ENCODE results near the gene ABCA2. TPM values are rescaled to one million over a fixed set of nuclear protein-coding genes. Genes with fewer than 3 reads are reported as not detected.

ABCA2 gene
- total RNA-seq, 1 donor from 2014 or later, result 62.4 TPM

DNA sequence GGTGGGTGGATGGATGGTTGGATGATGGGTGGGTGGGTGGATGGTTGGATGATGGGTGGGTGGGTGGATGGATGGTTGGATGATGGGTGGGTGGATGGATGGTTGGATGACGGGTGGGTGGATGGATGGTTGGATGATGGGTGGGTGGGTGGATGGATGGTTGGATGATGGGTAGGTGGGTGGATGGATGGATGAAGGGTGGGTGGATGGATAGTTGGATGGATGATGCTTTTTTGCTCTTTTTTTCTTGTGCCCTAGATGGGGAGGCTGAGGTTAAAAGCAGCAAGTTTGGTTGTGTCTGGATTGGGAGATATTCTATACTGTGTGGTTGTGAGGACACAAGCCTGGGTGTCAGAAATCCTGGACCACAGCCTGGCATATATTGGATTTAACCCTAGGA, 70.6 kb downstream of the ABCA2 start:
- H3K27me3 Mint-ChIP-seq (ENCODE audit: low read depth), result peaks cover 2% of the 10 kb centered on the region
- no peak overlapping the region for H3K27ac Mint-ChIP-seq (ENCODE audit: unreplicated experiment)
- H3K4me1 Mint-ChIP-seq (ENCODE audit: low read depth), result no peaks in the 10 kb centered on the region
- no peak for DNase-seq (ENCODE audit: low spot score)
- peaks cover 3% of the 10 kb centered on the region for H3K9me3 Mint-ChIP-seq (ENCODE audit: low read depth)
- H3K4me3 Mint-ChIP-seq (ENCODE audit: unreplicated experiment), result no peak overlapping the region
- H3K36me3 Mint-ChIP-seq (ENCODE audit: low read depth), result no peaks in the 10 kb centered on the region
- TF ChIP-seq CTCF (IDR thresholded peaks at IDR 0.05), result no peak

Other genes starting within 250 kb of the ABCA2 start
- gene TMEM141, start 236.9 kb downstream of the ABCA2 start, total RNA-seq, result 31.2 to 40.0 TPM (median 32.5 TPM) in 3 replicates
- gene CCDC183, start 231.9 kb downstream of the ABCA2 start, total RNA-seq, result 0.62 to 1.5 TPM (median 1.4 TPM) in 3 replicates
- 61.5 to 71.8 TPM (median 62.2 TPM) in 3 replicates for gene RABL6, start 220.3 kb downstream of the ABCA2 start, total RNA-seq
- 6.3 to 7.5 TPM (median 7.4 TPM) in 3 replicates for gene AJM1, start 185.8 kb downstream of the ABCA2 start, total RNA-seq
- gene PHPT1, start 178.8 kb downstream of the ABCA2 start, total RNA-seq, result 165 to 193 TPM (median 192 TPM) in 3 replicates
- gene MAMDC4, start 175.9 kb downstream of the ABCA2 start, total RNA-seq, result 7.7 to 9.2 TPM (median 7.7 TPM) in 3 replicates
- 296 to 328 TPM (median 320 TPM) in 3 replicates for gene EDF1, start 161.9 kb downstream of the ABCA2 start, total RNA-seq
- gene TRAF2, start 141.7 kb downstream of the ABCA2 start, total RNA-seq, result 9.6 to 12.4 TPM (median 10.4 TPM) in 3 replicates
- gene FBXW5, start 83.5 kb downstream of the ABCA2 start, total RNA-seq, result 79.2 to 87.5 TPM (median 84.3 TPM) in 3 replicates
- gene C8G, start 83.0 kb downstream of the ABCA2 start, total RNA-seq, result 2.2 TPM in 1 of 3 replicates, not detected in the others
- 0.51 to 0.60 TPM in 2 of 3 replicates, not detected in the other for gene LCN12, start 76.0 kb downstream of the ABCA2 start, total RNA-seq
- 24.2 to 80.4 TPM (median 76.8 TPM) in 3 replicates for gene PTGDS, start 50.7 kb downstream of the ABCA2 start, total RNA-seq
- gene LCNL1, start 45.2 kb downstream of the ABCA2 start, total RNA-seq, result 0.15 to 5.8 TPM (median 5.2 TPM) in 3 replicates
- gene PAXX, start 35.8 kb downstream of the ABCA2 start, total RNA-seq, result 34.4 to 38.7 TPM (median 36.8 TPM) in 3 replicates
- gene CLIC3, start 31.7 kb downstream of the ABCA2 start, total RNA-seq, result 4.9 to 5.5 TPM in 2 of 3 replicates, not detected in the other
- gene FUT7, start 3.9 kb upstream of the ABCA2 start, total RNA-seq, result not detected in 3 replicates
- gene NPDC1, start 17.9 kb upstream of the ABCA2 start, total RNA-seq, result 88.1 to 90.8 TPM (median 88.7 TPM) in 3 replicates
- 0.15 TPM in 1 of 3 replicates, not detected in the others for gene ENTPD2, start 25.8 kb upstream of the ABCA2 start, total RNA-seq
- 0.87 to 3.2 TPM (median 2.5 TPM) in 3 replicates for gene SAPCD2, start 42.3 kb upstream of the ABCA2 start, total RNA-seq
- 26.1 to 44.0 TPM (median 41.7 TPM) in 3 replicates for gene UAP1L1, start 49.3 kb upstream of the ABCA2 start, total RNA-seq
- gene MAN1B1, start 58.7 kb upstream of the ABCA2 start, total RNA-seq, result 105 to 117 TPM (median 106 TPM) in 3 replicates
- 54.0 to 85.0 TPM (median 82.2 TPM) in 3 replicates for gene DPP7, start 86.5 kb upstream of the ABCA2 start, total RNA-seq
- gene GRIN1, start 110.9 kb upstream of the ABCA2 start, total RNA-seq, result 0.07 TPM in 1 of 3 replicates, not detected in the others
- not detected in 3 replicates for gene LRRC26, start 141.8 kb upstream of the ABCA2 start, total RNA-seq
- gene TMEM210, start 143.8 kb upstream of the ABCA2 start, total RNA-seq, result not detected in 3 replicates
- gene ANAPC2, start 160.3 kb upstream of the ABCA2 start, total RNA-seq, result 40.3 to 62.6 TPM (median 41.0 TPM) in 3 replicates
- gene SSNA1, start 160.4 kb upstream of the ABCA2 start, total RNA-seq, result 54.5 to 57.8 TPM (median 55.5 TPM) in 3 replicates
- gene TPRN, start 172.5 kb upstream of the ABCA2 start, total RNA-seq, result 19.5 to 20.0 TPM (median 19.7 TPM) in 3 replicates
- 34.9 to 36.8 TPM (median 36.7 TPM) in 3 replicates for gene TMEM203, start 177.4 kb upstream of the ABCA2 start, total RNA-seq
- 10.8 to 17.7 TPM (median 13.2 TPM) in 3 replicates for gene NDOR1, start 177.5 kb upstream of the ABCA2 start, total RNA-seq
- 3.3 to 4.4 TPM (median 3.6 TPM) in 3 replicates for gene RNF208, start 194.0 kb upstream of the ABCA2 start, total RNA-seq
- gene CYSRT1, start 196.9 kb upstream of the ABCA2 start, total RNA-seq, result 0.44 to 0.92 TPM (median 0.79 TPM) in 3 replicates
- gene RNF224, start 199.3 kb upstream of the ABCA2 start, total RNA-seq, result 0.22 TPM in 1 of 3 replicates, not detected in the others
- gene SLC34A3, start 202.7 kb upstream of the ABCA2 start, total RNA-seq, result not detected in 3 replicates
- gene TUBB4B, start 213.1 kb upstream of the ABCA2 start, total RNA-seq, result 117 to 155 TPM (median 121 TPM) in 3 replicates
- gene STPG3, start 223.0 kb upstream of the ABCA2 start, total RNA-seq, result not detected in 3 replicates
- gene NELFB, start 227.1 kb upstream of the ABCA2 start, total RNA-seq, result 48.0 to 55.1 TPM (median 52.4 TPM) in 3 replicates
- 0.85 to 3.5 TPM (median 3.4 TPM) in 3 replicates for gene TOR4A, start 249.5 kb upstream of the ABCA2 start, total RNA-seq

Data from chondrocyte (in vitro differentiated cells).